ENCODE data around the gene IFITM1. TPM values are rescaled to one million over a fixed set of nuclear protein-coding genes. Genes with fewer than 3 reads are reported as not detected.

IFITM1 gene
- total and polyA plus RNA-seq, 2 of the 8 experiments (the other 6 are each of a cell fraction or from before 2014, with no cell fraction given), result 394 to 1,464 TPM

DNA sequence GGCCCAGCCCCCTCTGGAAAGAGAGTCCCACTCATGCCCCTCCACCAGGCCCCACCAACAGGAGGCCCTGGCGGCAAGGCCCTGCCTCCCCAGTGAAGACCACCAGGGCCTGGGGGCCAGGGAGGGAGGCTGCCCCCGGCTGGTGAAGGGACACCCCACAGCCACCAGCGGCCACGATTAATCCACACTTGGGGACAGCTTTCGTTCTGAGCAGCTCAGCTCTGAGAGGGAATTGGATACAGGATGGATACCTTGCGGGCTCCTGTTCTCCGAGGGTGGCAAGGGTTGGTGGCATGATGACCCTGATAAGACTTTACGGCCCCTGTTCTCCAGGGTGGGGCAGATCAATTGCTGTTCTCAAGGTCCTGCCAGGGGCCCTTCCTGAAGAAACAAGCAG, 42.5 kb upstream of the IFITM1 start:
- no peak overlapping the region for H3K4me2 ChIP-seq (ENCODE audit: insufficient read depth in 1 of 2, low read depth in 2 of 2, low read length in 2 of 2)
- H4K91ac ChIP-seq (replicated peaks; ENCODE audit: insufficient read length, low read length), result no peak overlapping the region
- no peaks in the 10 kb centered on the region for H3K79me2 ChIP-seq (ENCODE audit: control insufficient read depth in 1 of 2, insufficient read depth in 2 of 2, low read length in 2 of 2)
- H3K18ac ChIP-seq (ENCODE audit: extremely low read depth, low read length), result no peak overlapping the region
- no peak overlapping the region for H2BK20ac ChIP-seq (ENCODE audit: low read length)
- peaks cover 3 to 6% of the 10 kb centered on the region in 2 experiments; a peak in 1 of 4 replicates for H3K9me3 ChIP-seq (ENCODE audit: insufficient read depth in 2 of 2, low read depth in 1 of 2, low read length in 1 of 2)
- no peaks in the 10 kb centered on the region for H3K79me1 ChIP-seq (ENCODE audit: low read depth, low read length)
- H3K27ac ChIP-seq (ENCODE audit: low read depth, low read length), result no peak overlapping the region
- no peak overlapping the region for H2BK120ac ChIP-seq (replicated peaks; ENCODE audit: low read depth, low read length)
- no peak for FAIRE-seq
- no peak overlapping the region for H3K9ac ChIP-seq (replicated peaks in 1 of 4; ENCODE audit: extremely low read depth in 1 of 4, low read depth in 3 of 4, low read length in 3 of 4)
- no peaks in the 10 kb centered on the region for H3K36me3 ChIP-seq (ENCODE audit: control insufficient read depth in 2 of 4, insufficient read depth in 4 of 4, low read length in 3 of 4)
- no peak for DNase-seq (ENCODE audit: low read depth in 1 of 2, low spot score in 2 of 2)
- CTCF ChIA-PET (ENCODE audit: partially characterized antibody), result interaction anchor here (0.8 to 7.0 kb wide), 9 partner anchors 8 to 92 kb away, joined by 3 to 36 read pairs (median 4); no protein-coding TSS in a partner anchor
- no peak overlapping the region; the same call in 1 of the 2 replicates for H2BK15ac ChIP-seq (ENCODE audit: low read length)
- no peak overlapping the region for H3K4me3 ChIP-seq (ENCODE audit: extremely low read depth in 1 of 4, insufficient read depth in 2 of 4, low read depth in 3 of 4, low read length in 4 of 4)
- H3K23me2 ChIP-seq (ENCODE audit: low read depth, low read length), result no peaks in the 10 kb centered on the region
- no peak overlapping the region for H3K4ac ChIP-seq (replicated peaks; ENCODE audit: insufficient read length, low read depth, low read length)
- no peak overlapping the region for H2AK5ac ChIP-seq (ENCODE audit: low read depth, low read length)
- no peak overlapping the region for H3K23ac ChIP-seq (ENCODE audit: insufficient read length)
- no peak overlapping the region for H3K14ac ChIP-seq (ENCODE audit: insufficient read length)
- WGBS, 2 experiments (ENCODE audit: extremely low coverage in 1 of 2, insufficient coverage in 1 of 2, insufficient read length in 1 of 2, insufficient replicate concordance in 2 of 2, low coverage in 1 of 2, low lambda C conversion rate in 2 of 2, missing lambda C conversion rate in 1 of 2), result 93% methylated on average over 7 of the region's 8 CpGs; no CpG with 5 or more reads in 1 of the 2 experiments
- H2BK5ac ChIP-seq (ENCODE audit: low read depth, low read length), result no peak overlapping the region
- no peak overlapping the region for H2AFZ ChIP-seq (ENCODE audit: low read length)
- H4K20me1 ChIP-seq (replicated peaks in 1 of 2; ENCODE audit: control insufficient read depth in 1 of 2, insufficient read depth in 2 of 2, low read length in 2 of 2), result no peaks in the 10 kb centered on the region
- H3K4me1 ChIP-seq (replicated peaks in 1 of 4; ENCODE audit: control insufficient read depth in 3 of 4, insufficient read depth in 4 of 4, low read length in 3 of 4), result peaks cover 4 to 20% (median 14%) of the 10 kb centered on the region in 4 experiments
- H3K56ac ChIP-seq (replicated peaks; ENCODE audit: insufficient read length, low read depth, low read length), result no peak overlapping the region
- H2BK12ac ChIP-seq (ENCODE audit: low read depth, low read length), result no peak overlapping the region
- POLR2A ChIA-PET (ENCODE audit: partially characterized antibody), result interaction anchor here (0.9 to 2.5 kb wide), 4 partner anchors 12 to 20 kb away, joined by 3 to 8 read pairs (median 5); no protein-coding TSS in a partner anchor
- no peak overlapping the region for H4K8ac ChIP-seq (ENCODE audit: extremely low read depth, insufficient read depth, low read length)
- H3K27me3 ChIP-seq (replicated peaks in 1 of 4; ENCODE audit: control insufficient read depth in 3 of 4, extremely low read depth in 1 of 4, insufficient read depth in 3 of 4, low read length in 3 of 4), result no peaks in the 10 kb centered on the region
- no peak overlapping the region for H4K5ac ChIP-seq (ENCODE audit: insufficient read length, low read depth, low read length)
- TF ChIP-seq, protein P1, sequence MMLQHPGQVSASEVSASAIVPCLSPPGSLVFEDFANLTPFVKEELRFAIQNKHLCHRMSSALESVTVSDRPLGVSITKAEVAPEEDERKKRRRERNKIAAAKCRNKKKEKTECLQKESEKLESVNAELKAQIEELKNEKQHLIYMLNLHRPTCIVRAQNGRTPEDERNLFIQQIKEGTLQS (IDR thresholded peaks at IDR 0.05; ENCODE audit: insufficient read depth, low read depth, low read length), result no peak
- TF ChIP-seq NANOG (IDR thresholded peaks at IDR 0.05; ENCODE audit: insufficient read depth, low read depth, low read length, poor library complexity, severe bottlenecking), result no peak
